HL-60 (cell line): Measurements from ENCODE around the gene KCNN4.
A peak's percentile ranks its signal among the peaks of the same experiment; 100 is the strongest.

Experiments
- DNase-seq, 2 experiments: peaks; one replicate each; pipeline ENCODE4 v3.0.0-alpha.2; 2010 to 2020; ENCODE audit warnings: low read depth in 1 of 2, low spot score in 1 of 2
- H3K27ac ChIP-seq: fragments of 250-450 bp; sonication (Bioruptor Pico); replicated peaks from 2 replicates; pipeline ENCODE4 v1.5.1; 2020; ENCODE audit warnings: mild to moderate bottlenecking, moderate library complexity
- H3K27me3 ChIP-seq: fragments of 250-450 bp; sonication (Bioruptor Pico); 2 replicates; pipeline ENCODE4 v1.5.1; 2021; ENCODE audit warnings: mild to moderate bottlenecking, moderate library complexity; ENCODE audit not compliant: insufficient read depth, poor library complexity, severe bottlenecking
- H3K4me3 ChIP-seq: replicated peaks from 2 replicates; pipeline ENCODE4 v1.5.1; 2011; ENCODE audit warnings: mild to moderate bottlenecking, control low read depth, low read length; ENCODE audit not compliant: insufficient read depth
- CTCF ChIP-seq: IDR thresholded peaks from one replicate; pipeline ENCODE4 v1.5.1; 2011; ENCODE audit warnings: low read length, control low read depth, inconsistent platforms; ENCODE audit not compliant: insufficient read depth
- GABPA ChIP-seq: IDR thresholded peaks from 2 replicates; pipeline ENCODE4 v1.6.1; 2012; ENCODE audit warnings: low read depth
- POLR2AphosphoS5 ChIP-seq: IDR thresholded peaks from 2 replicates; pipeline ENCODE4 v1.6.1; 2012; ENCODE audit warnings: low read depth
- REST ChIP-seq: IDR thresholded peaks from 2 replicates; pipeline ENCODE4 v1.6.1; 2012; ENCODE audit warnings: low read depth; ENCODE audit not compliant: insufficient replicate concordance
- SPI1 ChIP-seq: IDR thresholded peaks from 2 replicates; pipeline ENCODE4 v1.6.1; 2012; ENCODE audit warnings: low read depth, mild to moderate bottlenecking, borderline replicate concordance

The KCNN4 gene

GRCh38 chr19:43774103-43774939, 6.5 kb downstream of the KCNN4 start:
- TF ChIP-seq GABPA (no peak), SPI1 (no peak), POLR2AphosphoS5 (no peak), CTCF (no peak), REST (no peak)
- H3K4me3 ChIP-seq, result no peak overlapping the region
- H3K27me3 ChIP-seq, result no peaks in the 10 kb centered on the region
- DNase-seq, result no peak
- H3K27ac ChIP-seq, result no peak overlapping the region

- no peak for TF ChIP-seq POLR2AphosphoS5
- no peak for TF ChIP-seq SPI1
- TF ChIP-seq GABPA, result no peak
- TF ChIP-seq CTCF, result no peak
- TF ChIP-seq REST, result no peak
- DNase-seq, result no peak
- Histone ChIP-seq H3K4me3 (no peak overlapping the region), H3K27me3 (no peaks in the 10 kb centered on the region), H3K27ac (no peak overlapping the region)
Measured at GRCh38 chr19:43773725-43774102, 7.1 kb downstream of the KCNN4 start.

- TF ChIP-seq REST (no peak), GABPA (no peak)
- no peaks in the 10 kb centered on the region for H3K27me3 ChIP-seq
- no peak for DNase-seq
Measured at GRCh38 chr19:43769256-43769655, 11.5 kb downstream of the KCNN4 start.

More at GRCh38 chr19:43769256-43769655, 11.5 kb downstream of the KCNN4 start:
- peak overlapping the region; percentile 80 for H3K27ac ChIP-seq
- no peak overlapping the region for H3K4me3 ChIP-seq
